DOHH2 (cell line): ENCODE measurements around the gene PPP2R2B.

Experiments used
- CTCF ChIP-seq: fragments of 200-600 bp; sonication (generic); IDR thresholded peaks from one replicate; pipeline ENCODE4 v1.5.1; 2014; ENCODE audit warnings: antibody characterized with exemption, mild to moderate bottlenecking, low read depth, low read length; ENCODE audit not compliant: poor library complexity, severe bottlenecking
- EZH2phosphoT487 ChIP-seq: fragments of 200-600 bp; sonication (generic); IDR thresholded peaks from 2 replicates; pipeline ENCODE4 v1.6.1; 2017; ENCODE audit warnings: borderline replicate concordance, mild to moderate bottlenecking, antibody characterized with exemption, low read length, moderate library complexity, mixed read lengths

- no peak for TF ChIP-seq CTCF
- no peak for TF ChIP-seq EZH2phosphoT487
Observed at GRCh38 chr5:146540414-146540813, 338.1 kb downstream of the PPP2R2B start.
